CD4-positive, alpha-beta T cell treated with Interleukin-1 beta for 1 hour (primary cell): Measurements from ENCODE around the gene KRT12.

ENCODE experiments used
- DNase-seq, 2 donors: peaks; one replicate each; pipeline ENCODE4 v3.0.0-alpha.2; 2020 to 2022

Gene KRT12

DNA sequence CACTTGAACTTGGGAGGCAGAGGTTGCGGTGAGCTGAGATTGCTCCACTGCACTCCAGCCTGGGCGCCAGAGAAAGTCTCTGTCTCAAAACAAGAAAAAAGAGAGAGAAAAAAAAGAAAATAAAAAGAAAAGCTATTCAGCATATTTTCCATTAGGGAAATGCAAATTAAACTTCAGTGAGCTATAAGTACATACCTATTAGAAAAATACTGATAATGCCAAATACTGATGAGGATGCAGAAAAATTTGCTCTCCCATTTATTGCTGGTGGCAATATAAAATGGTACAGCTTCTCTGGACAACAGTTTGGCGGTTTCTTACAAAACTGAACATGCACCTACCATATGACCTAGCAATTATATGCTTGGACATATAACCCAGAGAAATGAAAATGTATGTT is 54.4 kb downstream of the KRT12 start:
- no peak for DNase-seq
